GM12801 (cell line): ENCODE data around the gene GLS.

Source experiments
- CTCF ChIP-seq: IDR thresholded peaks from one replicate; pipeline ENCODE4 v1.5.1; 2011; ENCODE audit warnings: control low read depth; ENCODE audit not compliant: insufficient read length; ENCODE audit errors: extremely low read depth

The GLS gene

GRCh38 chr2:190880378-190881083, at the start of gene GLS:
Gene GLS (plus strand): TSS chr2:190880821. CDS start chr2:190881085, 264 bp downstream.
- TF ChIP-seq CTCF = no peak

- no peak for TF ChIP-seq CTCF
Measured at GRCh38 chr2:190831941-190832340, 48.7 kb upstream of the GLS start.

- no peak for TF ChIP-seq CTCF
Measured at GRCh38 chr2:190834890-190835208, 45.8 kb upstream of the GLS start.

- no peak for TF ChIP-seq CTCF
Measured at GRCh38 chr2:190835303-190835930, 45.2 kb upstream of the GLS start.

- no peak for TF ChIP-seq CTCF
Measured at GRCh38 chr2:190836767-190837166, 43.9 kb upstream of the GLS start.

- no peak for TF ChIP-seq CTCF
Measured at GRCh38 chr2:190837420-190837819, 43.2 kb upstream of the GLS start.

GRCh38 chr2:190837952-190838361, 42.7 kb upstream of the GLS start:
- TF ChIP-seq CTCF = no peak

GRCh38 chr2:190838492-190838910, 42.1 kb upstream of the GLS start:
- TF ChIP-seq CTCF = no peak
